SH-SY5Y (cell line): ENCODE results near the gene EIF4ENIF1.

Experiments
- GATA2 ChIP-seq: IDR thresholded peaks from 2 replicates; pipeline ENCODE4 v1.6.1; 2011; ENCODE audit warnings: mild to moderate bottlenecking, low read depth, low read length
- GATA3 ChIP-seq: IDR thresholded peaks from 2 replicates; pipeline ENCODE4 v1.6.1; 2011; ENCODE audit warnings: low read depth, mild to moderate bottlenecking, low read length, moderate library complexity

DNA sequence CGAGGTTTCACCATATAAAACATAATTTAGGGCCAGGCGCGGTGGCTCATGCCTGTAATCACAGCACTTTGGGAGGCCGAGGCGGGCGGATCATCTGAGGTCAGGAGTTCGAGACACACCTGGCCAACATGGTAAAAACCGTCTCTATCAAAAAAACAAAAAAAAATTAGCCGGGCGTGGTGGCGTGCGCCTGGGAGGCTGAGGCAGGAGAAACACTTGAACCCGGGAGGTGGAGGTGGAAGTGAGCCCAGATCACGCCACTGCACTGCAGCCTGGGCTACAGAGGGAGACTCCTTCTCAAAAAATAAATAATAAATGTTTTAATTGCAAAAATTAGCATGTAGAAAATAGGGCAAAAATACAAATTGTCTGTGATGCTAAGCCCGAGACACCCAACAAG lies 5.7 kb upstream of the EIF4ENIF1 start:
- TF ChIP-seq GATA3 (no peak), GATA2 (no peak)
